Measurements from ENCODE around the gene CDK5RAP1.

The CDK5RAP1 gene, protein sequence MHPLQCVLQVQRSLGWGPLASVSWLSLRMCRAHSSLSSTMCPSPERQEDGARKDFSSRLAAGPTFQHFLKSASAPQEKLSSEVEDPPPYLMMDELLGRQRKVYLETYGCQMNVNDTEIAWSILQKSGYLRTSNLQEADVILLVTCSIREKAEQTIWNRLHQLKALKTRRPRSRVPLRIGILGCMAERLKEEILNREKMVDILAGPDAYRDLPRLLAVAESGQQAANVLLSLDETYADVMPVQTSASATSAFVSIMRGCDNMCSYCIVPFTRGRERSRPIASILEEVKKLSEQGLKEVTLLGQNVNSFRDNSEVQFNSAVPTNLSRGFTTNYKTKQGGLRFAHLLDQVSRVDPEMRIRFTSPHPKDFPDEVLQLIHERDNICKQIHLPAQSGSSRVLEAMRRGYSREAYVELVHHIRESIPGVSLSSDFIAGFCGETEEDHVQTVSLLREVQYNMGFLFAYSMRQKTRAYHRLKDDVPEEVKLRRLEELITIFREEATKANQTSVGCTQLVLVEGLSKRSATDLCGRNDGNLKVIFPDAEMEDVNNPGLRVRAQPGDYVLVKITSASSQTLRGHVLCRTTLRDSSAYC

GRCh38 chr20:33401184-33401920 lies at the start of gene CDK5RAP1:
TSS of gene CDK5RAP1 (minus strand) at chr20:33401519. CDS start at chr20:33397064, 4,455 bp downstream.
- peak; percentile 88 for DNase-seq (ENCODE audit: extremely low spot score)
- TF ChIP-seq NFRKB (IDR thresholded peaks at IDR 0.05) (peak; percentile 47; the same call in 1 of the 2 replicates), SP1 (IDR thresholded peaks at IDR 0.05) (no peak), CTBP1 (IDR thresholded peaks at IDR 0.05; ENCODE audit: borderline replicate concordance) (peak; percentile 86; the same call in 1 of the 2 replicates), PKNOX1 (IDR thresholded peaks at IDR 0.05) (peak; percentile 69), FOXK2 (IDR thresholded peaks at IDR 0.05) (0 out of 2 replicates have a peak, but pooled peaks have one; percentile 55), LEF1 (IDR thresholded peaks at IDR 0.05; ENCODE audit: borderline replicate concordance) (peak; percentile 12; the same call in 1 of the 2 replicates), FOXA1 (IDR thresholded peaks at IDR 0.05) (no peak), ARNT (IDR thresholded peaks at IDR 0.05) (0 out of 2 replicates have a peak, but pooled peaks have one; percentile 12), SUZ12 (IDR thresholded peaks at IDR 0.05) (no peak), ZNF384 (IDR thresholded peaks at IDR 0.05) (no peak), TARDBP (IDR thresholded peaks at IDR 0.05) (no peak), BHLHE40 (IDR thresholded peaks at IDR 0.05; ENCODE audit: borderline replicate concordance) (no peak), L3MBTL2 (conservative IDR thresholded peaks at IDR 0.05) (peak; percentile 39), FOXM1 (IDR thresholded peaks at IDR 0.05; ENCODE audit: borderline replicate concordance) (no peak), ELF4 (IDR thresholded peaks at IDR 0.05) (no peak; the same call in 1 of the 2 replicates), HDGF (IDR thresholded peaks at IDR 0.05; ENCODE audit: borderline replicate concordance) (no peak)
- POLR2A ChIA-PET = interaction anchor here (0.6 to 1.7 kb wide), 13 partner anchors 10 to 274 kb away, joined by 3 to 15 read pairs (median 3); partner anchors contain the start of gene SNTA1
- CTCF ChIA-PET = no interaction called here

DNA sequence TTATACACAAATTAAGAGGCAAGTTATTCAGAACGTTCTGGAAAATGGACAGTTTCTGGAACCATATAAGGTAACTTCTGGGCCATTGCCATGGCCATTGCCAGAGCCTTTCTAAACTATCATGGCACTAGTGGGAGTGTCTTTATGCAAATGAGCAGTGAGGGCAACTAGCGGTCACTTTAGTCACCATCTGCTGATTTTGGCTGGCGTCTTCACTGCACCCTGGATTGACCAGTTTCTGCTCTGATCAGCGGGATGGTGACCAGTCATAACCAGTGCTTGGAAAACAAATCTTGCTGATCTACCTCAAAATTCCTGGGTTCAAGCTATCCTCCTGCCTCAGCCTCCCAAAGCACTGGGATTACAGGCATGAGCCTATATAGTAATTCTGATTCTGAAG lies 49.5 kb upstream of the CDK5RAP1 start:
- ChIA-PET POLR2A (no interaction called here), CTCF (no interaction called here)
- no peak for DNase-seq (ENCODE audit: extremely low spot score)
- no peak for TF ChIP-seq ZNF384 (IDR thresholded peaks at IDR 0.05)
- no peak for TF ChIP-seq FOXM1 (IDR thresholded peaks at IDR 0.05; ENCODE audit: borderline replicate concordance)
- no peak for TF ChIP-seq SP1 (IDR thresholded peaks at IDR 0.05)
- no peak for TF ChIP-seq TARDBP (IDR thresholded peaks at IDR 0.05)
- TF ChIP-seq BHLHE40 (IDR thresholded peaks at IDR 0.05; ENCODE audit: borderline replicate concordance) = no peak
- TF ChIP-seq ARNT (IDR thresholded peaks at IDR 0.05) = no peak

DNA sequence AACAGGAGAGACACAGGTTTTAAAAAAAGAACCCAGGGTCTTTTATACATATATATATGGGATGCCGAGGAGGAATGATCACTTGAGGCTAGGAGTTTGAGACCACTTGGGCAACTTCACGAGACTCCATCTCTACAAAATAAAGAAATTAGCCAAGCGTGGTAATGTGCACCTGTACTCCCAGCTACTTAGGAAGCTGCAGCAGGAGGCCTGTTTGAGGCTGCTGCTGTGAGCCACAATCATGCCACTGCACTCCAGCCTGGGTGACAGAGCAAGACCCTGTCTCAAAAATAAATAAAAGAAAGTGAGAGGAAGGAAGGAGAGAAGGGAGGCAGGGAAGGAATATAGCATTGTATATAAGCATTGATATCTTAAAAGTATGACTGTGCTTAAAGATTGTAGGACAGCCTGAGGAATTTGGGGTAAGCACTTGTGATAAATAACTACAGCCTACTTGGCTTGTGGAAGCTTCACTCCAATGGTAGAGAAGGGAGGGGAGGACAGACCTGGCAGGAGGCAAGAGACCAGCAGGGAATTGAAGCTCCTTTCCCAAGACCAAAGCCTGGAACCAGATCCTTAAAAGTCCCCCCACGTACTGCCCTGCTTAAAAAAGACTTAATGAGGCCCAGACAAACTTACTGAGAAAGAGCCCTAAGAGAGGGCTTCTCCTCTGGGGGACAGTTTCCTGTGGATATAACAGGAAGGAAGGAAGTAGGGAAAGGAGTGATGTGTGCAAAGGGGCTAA lies 44.7 kb upstream of the CDK5RAP1 start:
- ChIA-PET POLR2A (interaction anchor here (1.6 kb wide), 1 partner anchor 44 kb away, joined by 5 read pairs; the partner anchor contains the start of gene CBFA2T2), CTCF (no interaction called here)
- TF ChIP-seq ZNF384 (IDR thresholded peaks at IDR 0.05) = no peak
- TF ChIP-seq ELF4 (IDR thresholded peaks at IDR 0.05) = no peak
- TF ChIP-seq FOXM1 (IDR thresholded peaks at IDR 0.05; ENCODE audit: borderline replicate concordance) = no peak
- TF ChIP-seq CTBP1 (IDR thresholded peaks at IDR 0.05; ENCODE audit: borderline replicate concordance) = no peak
- TF ChIP-seq SUZ12 (IDR thresholded peaks at IDR 0.05) = no peak
- TF ChIP-seq FOXK2 (IDR thresholded peaks at IDR 0.05) = no peak
- no peak for TF ChIP-seq L3MBTL2 (conservative IDR thresholded peaks at IDR 0.05)
- no peak for TF ChIP-seq PKNOX1 (IDR thresholded peaks at IDR 0.05)
- no peak for TF ChIP-seq TARDBP (IDR thresholded peaks at IDR 0.05)
- no peak for TF ChIP-seq ARNT (IDR thresholded peaks at IDR 0.05)
- TF ChIP-seq NFRKB (IDR thresholded peaks at IDR 0.05) = no peak
- TF ChIP-seq LEF1 (IDR thresholded peaks at IDR 0.05; ENCODE audit: borderline replicate concordance) = no peak
- TF ChIP-seq SP1 (IDR thresholded peaks at IDR 0.05) = no peak
- TF ChIP-seq BHLHE40 (IDR thresholded peaks at IDR 0.05; ENCODE audit: borderline replicate concordance) = no peak
- no peak for TF ChIP-seq HDGF (IDR thresholded peaks at IDR 0.05; ENCODE audit: borderline replicate concordance)
- DNase-seq (ENCODE audit: extremely low spot score) = no peak

DNA sequence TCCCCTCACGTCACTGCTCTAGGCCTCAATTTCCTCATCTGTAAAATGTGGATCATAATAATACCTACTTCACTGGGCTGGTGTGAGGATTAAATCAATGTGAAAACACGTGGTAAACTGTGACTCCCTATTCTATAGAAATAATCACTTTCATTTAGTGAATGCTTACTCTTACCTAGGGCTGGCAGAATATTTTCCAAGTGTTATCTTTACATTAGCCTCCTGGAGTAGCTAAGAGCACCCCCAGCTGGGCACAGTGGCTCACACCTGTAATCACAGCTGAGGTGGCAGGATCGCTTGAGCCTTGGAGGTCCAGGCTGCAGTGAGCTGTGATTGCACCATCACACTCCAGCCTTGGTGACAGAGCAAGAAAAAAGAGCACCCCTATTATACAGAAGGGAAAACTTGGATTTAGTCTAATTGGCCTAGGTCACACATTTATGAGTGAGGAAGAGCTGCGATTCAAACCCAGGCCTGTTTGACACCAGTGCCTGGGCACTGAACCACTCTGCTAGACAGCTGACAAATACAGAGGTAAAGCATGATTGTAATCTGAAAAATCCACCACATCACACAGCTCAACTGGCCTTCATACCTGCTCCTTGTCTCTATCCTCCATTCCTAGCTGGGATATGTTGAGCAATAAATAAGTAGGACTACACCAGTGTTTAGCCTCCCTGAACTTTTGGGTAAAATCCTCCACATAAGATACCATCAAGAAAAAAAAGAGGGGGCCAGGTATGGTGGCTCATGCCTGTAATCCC lies 43.7 kb upstream of the CDK5RAP1 start:
- CTCF ChIA-PET = interaction anchor here (1.2 kb wide), 1 partner anchor 12 kb away, joined by 3 read pairs; no protein-coding TSS in a partner anchor
- no peak for TF ChIP-seq ARNT (IDR thresholded peaks at IDR 0.05)
- TF ChIP-seq FOXK2 (IDR thresholded peaks at IDR 0.05) = no peak
- DNase-seq (ENCODE audit: extremely low spot score) = no peak
- POLR2A ChIA-PET = interaction anchor here (0.9 to 1.1 kb wide), 2 partner anchors 45 kb away, joined by 3 read pairs; partner anchors contain the start of gene CBFA2T2
